ENCODE data around the gene PGBD5.
A peak's percentile ranks its signal among the peaks of the same experiment; 100 is the strongest.
"Not testable (repeated sequence)": the region's sequence is repeated elsewhere in the genome, so short reads cannot be mapped to it uniquely, and the experiment has no call there.

The PGBD5 gene

DNA sequence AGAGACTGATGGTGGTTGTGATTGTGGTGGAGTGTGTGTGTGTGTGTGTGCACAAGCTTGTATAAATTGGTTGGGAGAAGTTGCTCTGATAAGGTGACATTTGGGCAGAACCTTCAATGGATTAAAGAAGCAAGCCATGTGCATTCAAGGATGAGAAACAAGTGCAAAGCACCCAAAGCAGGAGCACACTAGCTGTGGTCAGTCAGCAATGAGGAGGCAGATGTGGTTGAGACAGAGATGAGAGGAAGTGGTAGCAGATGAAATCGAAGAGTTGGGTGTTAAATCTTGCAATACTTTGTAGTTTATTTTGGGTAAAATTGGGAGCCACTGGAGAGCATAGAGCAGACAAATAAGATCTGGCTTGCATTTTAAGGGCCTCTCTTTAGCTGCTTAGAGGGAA, 4.4 kb upstream of the PGBD5 start:
- H3K9me3 Mint-ChIP-seq: peaks cover 5% of the 10 kb centered on the region
- ATAC-seq: no peak

DNA sequence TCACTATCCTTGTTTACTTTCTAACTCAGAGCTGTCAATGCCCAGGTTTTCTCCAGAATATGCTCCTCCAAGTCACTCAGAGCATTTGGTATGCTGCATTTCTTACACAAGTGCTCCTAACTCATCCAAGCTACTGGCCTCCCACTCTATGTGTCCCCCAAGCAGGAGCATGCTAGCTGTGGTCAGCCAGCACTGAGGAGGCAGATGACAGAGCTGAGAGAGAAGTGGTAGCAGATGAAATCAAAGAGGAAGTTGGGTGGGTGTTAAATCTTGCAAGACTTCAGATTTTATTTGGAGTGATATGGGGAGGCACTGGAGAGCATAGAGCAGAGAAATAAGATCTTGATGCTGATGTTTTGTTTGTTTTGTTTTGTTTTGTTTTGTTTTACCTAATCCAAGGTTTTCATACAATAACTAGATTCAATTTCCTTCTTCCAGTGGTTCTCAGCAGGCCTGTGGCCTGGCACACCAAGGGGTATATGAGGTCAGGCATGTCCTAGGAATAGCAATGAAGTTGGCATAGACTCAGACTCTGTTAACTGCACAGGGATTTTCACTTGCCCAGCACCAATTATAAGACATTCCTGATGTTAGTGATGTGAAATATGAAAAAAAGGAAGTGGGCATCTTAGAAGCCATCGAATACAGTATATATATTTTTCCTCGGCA, 3.1 kb upstream of the PGBD5 start:
- DNase-seq (ENCODE audit: low spot score in 2 of 2): no peak
- ATAC-seq: no peak
- H3K4me3 Mint-ChIP-seq: no peak overlapping the region
- no peak overlapping the region for H3K27ac Mint-ChIP-seq
- H3K36me3 Mint-ChIP-seq: no peaks in the 10 kb centered on the region
- H3K4me1 Mint-ChIP-seq: peaks cover 13% of the 10 kb centered on the region
- peaks cover 5% of the 10 kb centered on the region for H3K9me3 Mint-ChIP-seq

More for the DNA sequence above, 4.4 kb upstream of the PGBD5 start:
- no peak overlapping the region for H3K4me3 Mint-ChIP-seq
- peaks cover 7% of the 10 kb centered on the region for H3K4me1 Mint-ChIP-seq
- H3K36me3 Mint-ChIP-seq: no peaks in the 10 kb centered on the region
- no peak overlapping the region for H3K27ac Mint-ChIP-seq
- no peak for DNase-seq (ENCODE audit: low spot score in 2 of 2)

DNA sequence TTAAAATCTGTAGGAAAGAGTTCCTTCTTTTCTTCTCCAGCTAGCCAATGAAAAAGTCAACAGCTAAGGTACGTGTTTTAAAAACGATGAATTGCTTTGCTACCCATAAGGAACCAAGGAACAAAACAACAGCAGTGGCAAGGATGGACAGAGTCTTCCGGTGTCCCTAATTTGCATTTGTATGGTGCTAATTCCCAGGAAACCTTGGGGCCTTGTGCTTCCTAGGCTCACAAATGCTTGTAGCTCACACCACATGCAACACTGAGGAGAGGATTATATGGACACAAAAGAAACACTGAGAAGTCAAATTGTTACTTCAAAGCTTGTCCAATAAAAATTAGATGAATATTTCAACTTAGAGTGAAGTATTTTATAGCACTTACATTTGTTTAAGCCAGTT, 1.8 kb upstream of the PGBD5 start:
- Mint-ChIP-seq H3K4me3 (no peak overlapping the region), H3K4me1 (peaks cover 13% of the 10 kb centered on the region), H3K27ac (no peak overlapping the region), H3K36me3 (no peaks in the 10 kb centered on the region), H3K9me3 (peaks cover 5% of the 10 kb centered on the region)
- ATAC-seq (no peak), DNase-seq (ENCODE audit: low spot score in 2 of 2) (no peak)

DNA sequence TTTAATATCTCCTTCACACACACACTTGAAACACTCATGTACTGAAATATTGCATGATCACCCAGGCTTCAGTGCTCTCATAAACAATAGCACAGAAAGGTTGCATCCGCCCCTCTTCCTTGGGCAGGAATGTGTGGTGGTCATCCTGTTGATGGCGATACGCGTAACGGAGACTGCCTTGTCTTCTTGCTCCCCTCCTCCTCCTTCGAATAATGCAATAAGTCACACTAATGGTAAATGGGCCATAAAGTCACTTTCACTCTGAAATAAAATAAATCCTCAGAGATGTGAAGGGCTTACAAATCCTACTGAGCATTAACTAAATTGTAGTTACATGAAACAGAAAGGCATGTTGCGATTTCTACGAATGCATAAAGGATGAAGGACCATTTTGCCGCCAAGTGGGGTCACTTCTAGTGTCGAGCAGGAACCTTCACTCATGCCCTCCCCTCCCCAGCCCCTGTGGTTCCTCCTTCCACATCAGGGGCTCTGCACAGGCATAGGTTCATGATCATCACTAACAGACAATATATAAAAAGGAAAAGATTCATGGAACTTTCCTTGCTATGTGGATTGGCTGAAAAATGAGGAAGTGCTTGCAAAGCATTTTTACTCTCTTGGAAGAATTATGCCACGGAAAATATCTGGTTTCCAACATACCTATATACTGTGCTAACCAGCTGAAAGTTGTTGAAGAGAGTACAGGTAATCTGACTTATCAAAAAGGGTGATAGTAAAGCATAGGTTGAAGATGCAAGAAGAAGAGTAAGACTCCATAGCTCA, 1.2 kb upstream of the PGBD5 start:
- ATAC-seq: no peak
- Mint-ChIP-seq H3K36me3 (no peaks in the 10 kb centered on the region), H3K27ac (no peak overlapping the region), H3K4me3 (peak overlapping the region; percentile 50), H3K4me1 (peaks cover 13% of the 10 kb centered on the region), H3K9me3 (peaks cover 5% of the 10 kb centered on the region)
- DNase-seq (ENCODE audit: low spot score in 2 of 2): no peak

DNA sequence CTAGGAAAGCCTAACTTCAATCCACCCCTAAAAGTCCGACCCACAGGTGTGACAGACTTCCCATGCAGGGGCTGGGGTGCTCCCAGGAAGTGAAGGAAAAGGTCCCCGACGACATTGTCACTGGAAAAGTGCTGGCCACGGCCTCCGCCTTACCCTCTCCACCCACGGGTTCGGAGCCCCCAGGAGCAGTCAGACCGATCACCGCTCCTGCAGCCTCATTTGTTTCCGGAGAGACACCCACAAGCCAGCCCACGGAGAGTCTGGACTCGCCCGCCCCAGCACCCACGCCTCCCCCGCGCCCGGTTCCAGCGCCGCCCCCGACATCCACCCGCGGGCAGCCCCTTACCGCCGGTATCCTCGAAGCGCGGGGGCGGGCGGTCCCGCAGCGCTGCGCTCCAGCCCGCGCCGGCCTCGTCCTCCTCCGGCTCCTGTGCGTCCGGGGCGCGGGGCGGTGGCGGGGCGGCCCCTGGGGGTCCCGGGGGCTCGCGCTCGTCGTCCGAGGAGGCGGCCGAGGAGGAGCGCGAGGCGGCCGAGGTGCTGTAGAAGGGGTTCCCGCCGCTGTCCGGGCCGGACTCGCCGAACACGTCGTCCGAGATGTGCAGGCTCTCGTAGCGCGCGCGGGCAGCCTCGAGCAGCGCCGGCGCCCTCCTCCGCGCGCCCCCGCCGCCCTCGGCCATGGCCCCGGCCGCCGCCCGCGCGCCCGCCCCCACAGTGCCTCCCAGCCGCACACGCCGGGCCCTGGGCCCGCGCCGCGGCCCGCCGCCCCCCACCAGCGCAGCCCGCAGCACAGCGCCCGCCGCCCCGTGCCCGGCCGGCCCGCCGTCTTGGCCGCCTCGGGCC, 660 bp downstream of the PGBD5 start:
- peak in 1 of 2 donors; percentile 50 for DNase-seq (ENCODE audit: low spot score in 2 of 2)
- peaks cover 18% of the 10 kb centered on the region for H3K4me1 Mint-ChIP-seq
- ATAC-seq: no peak
- H3K36me3 Mint-ChIP-seq: no peaks in the 10 kb centered on the region
- peak overlapping the region; percentile 40 for H3K4me3 Mint-ChIP-seq
- H3K27ac Mint-ChIP-seq: no peak overlapping the region
- peaks cover 5% of the 10 kb centered on the region for H3K9me3 Mint-ChIP-seq

DNA sequence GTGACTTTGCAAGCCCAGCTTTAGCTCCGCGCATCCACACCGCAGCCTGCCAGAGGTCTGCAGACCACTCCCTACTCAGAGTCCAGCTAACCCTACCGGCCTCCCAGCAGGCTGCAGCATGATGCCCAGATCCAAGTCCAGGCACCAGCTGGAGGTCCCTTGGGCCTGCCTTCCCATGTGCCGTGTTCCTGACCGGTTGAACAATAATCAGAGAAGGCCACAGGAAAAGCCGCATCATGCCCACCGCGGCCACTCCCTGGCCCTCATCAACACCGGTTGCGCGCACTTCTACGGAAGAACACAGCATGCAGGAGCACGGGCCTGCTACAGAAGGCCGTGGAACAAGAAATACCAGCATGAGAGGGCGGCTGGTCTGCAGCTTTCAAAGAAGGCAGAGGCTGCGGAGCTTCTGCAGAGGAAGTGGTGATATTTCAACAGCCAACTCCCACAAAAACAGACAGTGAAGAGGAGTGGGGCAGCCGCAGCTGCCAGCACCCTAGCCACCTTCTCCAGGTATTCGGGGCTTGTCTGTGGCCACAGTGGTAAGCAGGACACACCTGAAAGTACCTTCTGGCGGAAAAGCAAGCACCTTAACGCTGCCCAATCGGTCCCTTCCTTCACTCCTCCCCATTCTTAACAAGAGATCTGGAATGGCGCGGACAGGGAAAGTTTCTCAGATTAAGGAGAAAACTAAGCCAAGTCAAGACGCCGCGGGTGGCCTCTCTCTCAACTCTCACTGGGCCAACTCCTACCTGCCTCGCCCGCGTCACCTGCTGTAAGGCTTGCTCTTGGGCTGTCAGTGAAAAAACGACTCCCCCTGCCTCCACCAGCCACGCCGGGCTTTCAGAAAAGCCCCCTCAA, 1.5 kb downstream of the PGBD5 start:
- Mint-ChIP-seq H3K4me1 (peaks cover 18% of the 10 kb centered on the region), H3K27ac (no peak overlapping the region), H3K9me3 (peaks cover 5% of the 10 kb centered on the region), H3K4me3 (peak overlapping the region; percentile 40), H3K36me3 (no peaks in the 10 kb centered on the region)
- no peak for DNase-seq (ENCODE audit: low spot score in 2 of 2)
- no peak for ATAC-seq

DNA sequence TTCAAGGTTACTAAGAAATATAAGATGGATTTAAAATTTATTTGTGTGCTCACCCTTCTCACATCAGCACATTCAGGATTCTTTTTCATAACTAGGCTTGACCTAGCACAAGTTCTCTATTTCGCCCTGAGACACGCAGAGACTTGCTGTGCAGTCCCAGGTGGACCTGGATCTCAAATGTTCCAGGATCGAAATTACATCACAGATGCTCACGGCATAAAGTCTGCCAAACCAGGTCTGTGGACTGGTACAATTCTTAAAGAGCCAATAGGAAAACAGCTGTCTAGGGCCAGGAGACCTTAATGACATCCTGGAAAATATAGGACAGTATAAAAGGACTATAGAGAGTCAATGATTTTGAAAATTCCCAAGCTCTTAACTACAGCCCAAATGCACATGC, 2.2 kb downstream of the PGBD5 start:
- DNase-seq (ENCODE audit: low spot score in 2 of 2) (no peak), ATAC-seq (no peak)
- Mint-ChIP-seq H3K4me3 (no peak overlapping the region), H3K36me3 (no peaks in the 10 kb centered on the region), H3K27ac (no peak overlapping the region), H3K4me1 (peaks cover 18% of the 10 kb centered on the region), H3K9me3 (peaks cover 5% of the 10 kb centered on the region)

DNA sequence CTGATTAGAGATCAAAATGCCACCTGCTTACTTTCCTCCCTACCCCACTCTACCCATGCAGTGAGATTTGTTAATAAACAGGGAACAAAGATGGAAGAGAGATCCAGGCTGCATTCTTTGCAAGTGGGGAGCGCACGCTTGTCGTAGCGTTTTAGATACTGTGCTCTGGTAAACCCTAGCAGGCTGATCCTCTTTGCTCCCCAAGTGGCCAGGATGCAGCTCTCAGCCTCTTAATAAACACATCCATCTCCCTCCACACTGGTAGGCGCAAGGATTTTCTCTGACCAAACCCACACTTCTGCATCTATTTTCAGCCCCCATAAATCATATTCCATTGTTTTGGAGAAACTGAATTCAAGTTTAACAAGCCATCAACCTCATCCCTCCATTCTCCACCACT, 2.9 kb downstream of the PGBD5 start:
- H3K4me1 Mint-ChIP-seq: peaks cover 18% of the 10 kb centered on the region
- ATAC-seq (no peak), DNase-seq (ENCODE audit: low spot score in 2 of 2) (no peak)
- H3K36me3 Mint-ChIP-seq: no peaks in the 10 kb centered on the region
- peaks cover 5% of the 10 kb centered on the region for H3K9me3 Mint-ChIP-seq
- no peak overlapping the region for H3K27ac Mint-ChIP-seq
- no peak overlapping the region for H3K4me3 Mint-ChIP-seq

DNA sequence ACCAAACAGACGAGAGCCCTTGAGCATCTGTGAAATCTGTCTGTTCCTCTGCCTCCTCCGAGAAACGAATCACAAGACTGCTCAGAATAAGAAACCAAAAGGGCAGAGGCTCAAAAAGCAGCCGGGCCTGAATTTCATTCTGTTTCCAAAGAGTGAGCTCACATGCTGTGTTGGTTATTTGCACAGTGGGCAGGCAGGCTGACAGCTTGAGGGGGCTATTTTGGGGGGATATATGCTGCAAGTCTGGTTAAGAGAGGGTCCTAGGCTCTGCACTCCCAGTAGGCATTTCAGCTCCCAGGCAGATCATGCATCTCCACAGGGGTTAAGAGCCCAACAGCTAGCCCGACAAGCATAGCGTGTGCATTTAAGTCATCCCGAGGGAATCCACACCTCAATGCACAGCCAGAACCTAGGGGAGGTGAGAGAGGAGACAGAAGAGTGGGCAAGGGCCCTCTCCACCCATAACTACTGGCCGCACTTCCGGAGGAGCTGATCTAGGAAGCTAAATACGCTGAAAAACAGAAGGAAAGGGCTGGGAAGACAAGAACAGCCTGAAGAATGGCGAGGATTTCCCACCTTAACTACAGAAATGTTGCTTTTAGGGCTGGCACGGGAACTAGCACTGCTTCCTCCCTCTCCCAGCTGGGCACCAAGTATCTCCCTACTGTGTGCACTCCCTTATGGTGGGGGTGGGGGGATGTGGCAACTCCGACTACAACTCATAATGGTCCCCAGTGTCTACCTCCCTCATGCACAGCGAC, 3.7 kb downstream of the PGBD5 start:
- Mint-ChIP-seq H3K9me3 (peaks cover 5% of the 10 kb centered on the region), H3K4me1 (peaks cover 18% of the 10 kb centered on the region), H3K27ac (no peak overlapping the region), H3K36me3 (no peaks in the 10 kb centered on the region), H3K4me3 (no peak overlapping the region)
- ATAC-seq: no peak
- no peak for DNase-seq (ENCODE audit: low spot score in 2 of 2)

DNA sequence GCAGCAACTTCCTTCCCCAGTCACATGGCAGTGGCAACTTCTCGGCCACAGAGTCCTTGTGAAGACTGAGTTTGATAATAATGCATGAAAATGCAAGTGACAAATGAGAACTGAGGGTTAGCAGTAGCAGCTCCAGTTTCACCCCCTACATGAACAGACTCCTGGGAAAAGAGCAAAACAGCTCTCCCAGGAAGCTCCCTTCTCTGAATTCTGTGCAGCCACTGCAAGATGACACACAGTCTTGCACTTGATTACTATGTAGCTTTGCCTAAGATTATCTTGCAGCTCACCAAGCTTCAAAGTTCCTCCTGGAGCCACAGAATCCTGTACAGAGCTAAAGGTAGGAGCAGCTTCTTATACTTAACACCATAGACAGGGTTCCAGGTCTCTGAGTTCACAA, 4.7 kb downstream of the PGBD5 start:
- Mint-ChIP-seq H3K9me3 (no peaks in the 10 kb centered on the region), H3K4me1 (peaks cover 12% of the 10 kb centered on the region), H3K27ac (no peak overlapping the region), H3K4me3 (no peak overlapping the region), H3K36me3 (no peaks in the 10 kb centered on the region)
- ATAC-seq: no peak
- DNase-seq (ENCODE audit: low spot score in 2 of 2): no peak

DNA sequence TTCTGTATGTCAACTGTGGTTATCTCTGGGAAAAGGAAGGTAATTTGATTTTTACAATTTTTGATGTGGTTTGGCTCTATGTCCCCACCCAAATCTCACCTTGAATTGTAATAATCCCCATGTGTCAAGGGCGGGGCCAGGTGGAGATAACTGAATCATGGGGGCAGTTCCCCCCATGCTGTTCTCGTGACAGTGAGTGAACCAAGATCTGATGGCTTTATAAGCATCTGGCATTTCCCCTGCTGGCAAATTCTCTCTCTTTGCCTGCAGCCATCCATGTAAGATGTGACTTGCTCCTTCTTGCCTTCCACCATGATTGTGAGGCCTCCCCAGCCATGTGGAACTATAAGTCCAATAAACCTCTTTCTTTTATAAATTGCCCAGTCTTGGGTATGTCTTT, 5.8 kb downstream of the PGBD5 start:
- not testable (repeated sequence) for H3K4me3 Mint-ChIP-seq; ATAC-seq; H3K36me3 Mint-ChIP-seq; H3K9me3 Mint-ChIP-seq; DNase-seq (ENCODE audit: low spot score in 2 of 2); H3K27ac Mint-ChIP-seq
- peaks cover 12% of the 10 kb centered on the region for H3K4me1 Mint-ChIP-seq

DNA sequence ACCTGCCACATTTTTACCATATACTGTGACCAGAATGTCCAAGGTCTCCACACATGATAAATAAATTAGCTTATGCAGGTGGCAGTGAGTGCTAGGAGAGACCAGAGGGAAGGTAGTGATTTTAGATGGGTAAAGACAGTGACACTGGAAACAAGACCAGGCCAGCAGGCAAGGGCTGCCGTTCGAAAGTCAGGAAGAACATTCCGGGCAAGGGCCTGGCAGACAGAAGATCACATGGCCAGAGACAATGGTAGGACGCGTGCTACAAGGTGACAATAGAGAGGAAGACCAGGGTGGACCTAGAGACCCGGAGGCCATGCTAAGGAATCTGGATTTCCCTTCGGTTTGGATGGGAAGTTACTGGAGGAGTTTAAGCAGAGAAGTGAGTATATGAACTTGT, 9.7 kb downstream of the PGBD5 start:
- Mint-ChIP-seq H3K4me3 (no peak overlapping the region), H3K9me3 (no peaks in the 10 kb centered on the region), H3K36me3 (no peaks in the 10 kb centered on the region), H3K27ac (no peak overlapping the region), H3K4me1 (peaks cover 2% of the 10 kb centered on the region)
- DNase-seq (ENCODE audit: low spot score in 2 of 2) (no peak), ATAC-seq (no peak)

DNA sequence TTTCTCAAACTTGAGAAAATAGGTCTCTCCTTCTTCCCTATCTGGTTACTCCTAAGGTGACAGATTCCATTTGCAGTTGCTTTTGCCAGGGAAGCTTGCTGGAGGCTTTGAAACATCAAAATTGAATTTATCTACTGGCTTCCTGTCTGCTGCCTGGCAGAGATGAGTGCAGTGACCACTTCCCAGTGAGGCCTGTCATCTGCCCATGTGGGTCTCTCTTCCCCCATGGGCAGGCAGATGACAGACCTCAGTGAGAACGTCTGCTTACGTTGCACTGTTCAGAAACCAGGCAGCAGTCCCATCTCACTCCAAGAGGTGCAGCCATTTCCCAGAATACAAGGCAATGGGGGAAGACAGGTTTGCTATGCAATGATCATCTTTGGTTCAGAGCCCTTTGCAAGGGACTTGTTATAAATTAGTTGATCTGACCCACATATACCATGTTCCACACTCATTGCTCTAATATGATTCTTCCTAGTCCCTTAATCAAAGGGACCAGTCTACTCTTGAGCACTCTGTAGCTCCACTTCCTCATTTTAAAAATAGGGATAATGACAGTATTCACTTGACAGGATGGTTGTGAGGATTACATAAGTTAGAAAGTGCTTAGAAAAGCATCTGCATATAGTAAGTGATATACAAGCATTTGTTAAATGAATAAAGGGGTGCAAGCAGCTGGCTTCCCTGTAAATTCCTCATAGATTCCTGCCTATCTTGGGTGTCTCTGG, 10.6 kb downstream of the PGBD5 start:
- no peak for ATAC-seq
- H3K4me1 Mint-ChIP-seq: no peaks in the 10 kb centered on the region

DNA sequence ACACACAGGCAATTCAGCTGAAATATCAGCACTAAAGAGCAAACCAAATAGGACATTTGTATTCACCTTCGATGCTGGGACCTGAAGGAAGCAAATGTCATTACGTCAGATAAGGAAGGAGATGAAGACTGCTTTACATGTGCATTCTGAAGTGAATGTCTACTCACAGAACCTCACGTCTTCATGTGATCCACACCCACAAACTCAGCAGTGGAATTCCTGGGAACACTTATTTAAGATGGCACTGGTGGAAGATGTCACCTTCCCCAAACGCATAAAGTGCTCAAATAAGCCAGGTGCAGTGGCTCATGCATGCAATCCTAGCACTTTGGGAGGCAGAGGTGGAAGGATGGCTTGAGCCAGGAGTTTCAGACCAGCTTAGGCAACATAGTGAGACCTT, 11.4 kb downstream of the PGBD5 start:
- Mint-ChIP-seq H3K36me3 (no peaks in the 10 kb centered on the region), H3K27ac (no peak overlapping the region), H3K4me3 (no peak overlapping the region), H3K4me1 (no peaks in the 10 kb centered on the region), H3K9me3 (no peaks in the 10 kb centered on the region)
- DNase-seq (ENCODE audit: low spot score in 2 of 2): no peak
- no peak for ATAC-seq

More for the DNA sequence above, 10.6 kb downstream of the PGBD5 start:
- H3K27ac Mint-ChIP-seq: no peak overlapping the region
- H3K36me3 Mint-ChIP-seq: no peaks in the 10 kb centered on the region
- no peaks in the 10 kb centered on the region for H3K9me3 Mint-ChIP-seq
- no peak for DNase-seq (ENCODE audit: low spot score in 2 of 2)
- H3K4me3 Mint-ChIP-seq: no peak overlapping the region
